Measurements from ENCODE around the gene EVC.

Gene EVC

GRCh38 chr4:5783486-5783885 is 72.5 kb downstream of the EVC start:
- DNase-seq (ENCODE audit: extremely low read depth in 1 of 2, low read depth in 1 of 2): no peak

GRCh38 chr4:5784021-5784420 is 73.0 kb downstream of the EVC start:
- no peak for DNase-seq (ENCODE audit: extremely low read depth in 1 of 2, low read depth in 1 of 2)

GRCh38 chr4:5784960-5785611 is 74.1 kb downstream of the EVC start:
- no peak for DNase-seq (ENCODE audit: extremely low read depth in 1 of 2, low read depth in 1 of 2)

GRCh38 chr4:5785806-5786680 is 75.0 kb downstream of the EVC start:
- DNase-seq (ENCODE audit: extremely low read depth in 1 of 2, low read depth in 1 of 2): no peak

- DNase-seq (ENCODE audit: extremely low read depth in 1 of 2, low read depth in 1 of 2): no peak
Observed at GRCh38 chr4:5787311-5787710, 76.3 kb downstream of the EVC start.

GRCh38 chr4:5788144-5788543 is 77.1 kb downstream of the EVC start:
- DNase-seq (ENCODE audit: extremely low read depth in 1 of 2, low read depth in 1 of 2): no peak

- no peak for DNase-seq (ENCODE audit: extremely low read depth in 1 of 2, low read depth in 1 of 2)
Observed at GRCh38 chr4:5789141-5789540, 78.1 kb downstream of the EVC start.

- no peak for DNase-seq (ENCODE audit: extremely low read depth in 1 of 2, low read depth in 1 of 2)
Observed at GRCh38 chr4:5790546-5790857, 79.5 kb downstream of the EVC start.

GRCh38 chr4:5791654-5792053 is 80.7 kb downstream of the EVC start:
- DNase-seq (ENCODE audit: extremely low read depth in 1 of 2, low read depth in 1 of 2): no peak

GRCh38 chr4:5793514-5793913 is 82.5 kb downstream of the EVC start:
- no peak for DNase-seq (ENCODE audit: extremely low read depth in 1 of 2, low read depth in 1 of 2)

- DNase-seq (ENCODE audit: extremely low read depth in 1 of 2, low read depth in 1 of 2): no peak
Observed at GRCh38 chr4:5795580-5795979, 84.6 kb downstream of the EVC start.

- DNase-seq (ENCODE audit: extremely low read depth in 1 of 2, low read depth in 1 of 2): no peak
Observed at GRCh38 chr4:5796976-5797375, 86.0 kb downstream of the EVC start.

- DNase-seq (ENCODE audit: extremely low read depth in 1 of 2, low read depth in 1 of 2): no peak
Observed at GRCh38 chr4:5797866-5798265, 86.9 kb downstream of the EVC start.

GRCh38 chr4:5798462-5798861 is 87.5 kb downstream of the EVC start:
- no peak for DNase-seq (ENCODE audit: extremely low read depth in 1 of 2, low read depth in 1 of 2)

- DNase-seq (ENCODE audit: extremely low read depth in 1 of 2, low read depth in 1 of 2): no peak
Observed at GRCh38 chr4:5798946-5799345, 87.9 kb downstream of the EVC start.

GRCh38 chr4:5799406-5799805 is 88.4 kb downstream of the EVC start:
- no peak for DNase-seq (ENCODE audit: extremely low read depth in 1 of 2, low read depth in 1 of 2)

GRCh38 chr4:5800496-5800895 is 89.5 kb downstream of the EVC start:
- DNase-seq (ENCODE audit: extremely low read depth in 1 of 2, low read depth in 1 of 2): no peak

GRCh38 chr4:5801696-5802095 is 90.7 kb downstream of the EVC start:
- DNase-seq (ENCODE audit: extremely low read depth in 1 of 2, low read depth in 1 of 2): no peak

- no peak for DNase-seq (ENCODE audit: extremely low read depth in 1 of 2, low read depth in 1 of 2)
Observed at GRCh38 chr4:5802565-5802964, 91.6 kb downstream of the EVC start.

- no peak for DNase-seq (ENCODE audit: extremely low read depth in 1 of 2, low read depth in 1 of 2)
Observed at GRCh38 chr4:5804656-5805055, 93.7 kb downstream of the EVC start.

- no peak for DNase-seq (ENCODE audit: extremely low read depth in 1 of 2, low read depth in 1 of 2)
Observed at GRCh38 chr4:5805270-5805669, 94.3 kb downstream of the EVC start.

- no peak for DNase-seq (ENCODE audit: extremely low read depth in 1 of 2, low read depth in 1 of 2)
Observed at GRCh38 chr4:5808081-5808741, 97.2 kb downstream of the EVC start.

Data from activated CD8-positive, alpha-beta memory T cell treated with anti-CD3 and anti-CD28 coated beads for 1 hour (primary cell).